ENCODE measurements around the gene DDRGK1.

DDRGK1 gene

DNA sequence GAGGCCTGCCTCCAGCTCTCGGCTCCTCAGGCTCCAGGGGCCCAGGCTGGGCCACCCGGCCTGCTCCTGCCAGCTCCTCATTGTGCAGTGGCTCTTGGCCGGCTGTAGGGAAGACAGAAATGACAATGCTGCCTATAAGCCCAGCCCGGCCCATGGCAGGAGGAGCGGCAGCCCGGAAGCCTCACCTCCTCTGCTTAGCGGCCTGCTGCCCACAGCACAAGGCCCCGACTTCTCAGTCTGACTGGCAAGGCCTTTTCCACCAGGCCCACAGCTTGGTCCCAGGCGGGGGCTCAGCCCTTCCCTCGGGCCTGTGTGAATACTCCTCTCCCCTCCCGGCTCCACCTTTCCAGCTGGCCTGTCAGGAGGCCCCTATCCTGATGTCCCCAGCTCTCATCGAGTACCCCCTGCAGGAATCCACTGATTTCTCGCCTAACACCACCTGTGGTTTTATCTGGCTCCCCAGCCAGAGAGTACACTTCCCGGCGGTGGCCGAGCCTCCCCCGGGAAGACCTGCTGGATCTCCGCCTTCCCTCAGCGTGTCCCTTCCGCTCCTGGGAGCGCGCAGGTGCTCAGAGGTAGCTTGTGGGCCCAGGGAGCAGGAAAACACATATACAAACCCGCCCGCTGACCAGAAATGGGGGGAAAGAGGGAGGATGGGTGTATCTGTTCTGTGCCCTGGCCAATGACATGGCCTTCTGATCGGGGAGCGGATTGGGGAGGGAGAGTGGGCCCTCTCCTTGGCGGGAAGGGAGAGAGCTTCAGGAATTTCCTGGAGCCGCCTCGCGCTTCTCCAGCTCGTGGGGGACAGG is 963 bp downstream of the DDRGK1 start:
- DNase-seq (ENCODE audit: low read depth) = no peak
- H3K4me3 ChIP-seq (replicated peaks; ENCODE audit: low read depth, low read length) = peak overlapping the region; percentile 95
- TF ChIP-seq, protein P1, sequence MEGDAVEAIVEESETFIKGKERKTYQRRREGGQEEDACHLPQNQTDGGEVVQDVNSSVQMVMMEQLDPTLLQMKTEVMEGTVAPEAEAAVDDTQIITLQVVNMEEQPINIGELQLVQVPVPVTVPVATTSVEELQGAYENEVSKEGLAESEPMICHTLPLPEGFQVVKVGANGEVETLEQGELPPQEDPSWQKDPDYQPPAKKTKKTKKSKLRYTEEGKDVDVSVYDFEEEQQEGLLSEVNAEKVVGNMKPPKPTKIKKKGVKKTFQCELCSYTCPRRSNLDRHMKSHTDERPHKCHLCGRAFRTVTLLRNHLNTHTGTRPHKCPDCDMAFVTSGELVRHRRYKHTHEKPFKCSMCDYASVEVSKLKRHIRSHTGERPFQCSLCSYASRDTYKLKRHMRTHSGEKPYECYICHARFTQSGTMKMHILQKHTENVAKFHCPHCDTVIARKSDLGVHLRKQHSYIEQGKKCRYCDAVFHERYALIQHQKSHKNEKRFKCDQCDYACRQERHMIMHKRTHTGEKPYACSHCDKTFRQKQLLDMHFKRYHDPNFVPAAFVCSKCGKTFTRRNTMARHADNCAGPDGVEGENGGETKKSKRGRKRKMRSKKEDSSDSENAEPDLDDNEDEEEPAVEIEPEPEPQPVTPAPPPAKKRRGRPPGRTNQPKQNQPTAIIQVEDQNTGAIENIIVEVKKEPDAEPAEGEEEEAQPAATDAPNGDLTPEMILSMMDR (IDR thresholded peaks at IDR 0.05; ENCODE audit: low read length, missing control alignments) = no peak

DNA sequence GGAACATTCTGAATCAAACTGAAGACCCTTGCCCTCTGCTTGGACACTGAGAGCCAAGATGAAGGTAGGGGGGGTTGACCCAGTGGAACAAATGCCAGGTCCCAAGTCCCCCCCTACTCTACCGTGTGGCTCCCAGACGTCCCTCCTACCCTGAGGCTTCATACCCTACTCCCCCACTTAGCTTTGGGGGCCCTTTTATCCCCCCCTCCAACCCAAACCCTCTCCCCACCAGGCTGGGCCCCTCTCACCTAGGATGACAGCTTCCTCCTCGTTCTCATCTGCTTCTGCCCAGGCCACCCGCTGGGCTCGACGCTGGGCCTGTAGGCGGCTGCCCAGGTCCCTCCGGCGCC is 1.5 kb downstream of the DDRGK1 start:
- no peak for DNase-seq (ENCODE audit: low read depth)
- TF ChIP-seq, protein P1 (IDR thresholded peaks at IDR 0.05; ENCODE audit: low read length, missing control alignments) = no peak
- H3K4me3 ChIP-seq (replicated peaks; ENCODE audit: low read depth, low read length) = peak overlapping the region; percentile 95

DNA sequence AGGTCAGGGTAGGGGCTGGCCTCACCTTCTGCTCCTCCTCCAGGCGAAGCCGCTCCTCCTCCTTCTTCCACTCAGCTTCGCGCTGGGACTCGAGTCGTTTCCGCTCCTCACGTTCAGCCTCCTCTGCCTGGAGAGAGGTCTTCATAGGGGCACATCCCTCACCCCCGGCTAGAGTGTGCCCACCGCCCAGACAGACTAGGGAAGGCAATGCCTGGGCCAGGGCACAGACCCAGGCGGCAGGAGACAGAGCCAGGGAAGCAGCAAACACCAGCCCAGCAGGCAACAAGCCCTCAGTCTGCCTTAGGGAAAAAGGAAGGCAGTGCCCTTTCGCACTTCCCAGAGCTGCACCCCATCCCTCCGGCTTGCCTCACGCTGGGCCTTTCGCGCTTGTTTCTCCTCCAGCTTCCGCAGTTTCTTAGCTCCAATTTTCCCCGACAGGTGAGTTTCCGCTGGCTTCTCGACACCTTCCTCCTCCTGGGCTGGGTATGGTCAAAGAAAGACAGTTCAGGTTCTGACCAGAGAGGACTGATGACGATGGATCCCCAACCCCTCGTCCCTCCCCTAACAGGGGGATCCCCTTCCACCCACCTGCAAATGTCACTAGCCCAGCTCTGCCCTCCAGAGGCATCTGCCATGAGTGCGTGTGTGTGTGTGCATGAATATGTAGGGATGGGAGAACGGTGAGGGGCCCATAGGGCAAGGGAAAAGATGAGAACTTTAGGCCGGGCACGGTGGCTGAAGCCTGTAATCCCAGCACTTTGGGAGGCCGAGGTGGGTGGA is 4.3 kb downstream of the DDRGK1 start:
- TF ChIP-seq, protein P1 (IDR thresholded peaks at IDR 0.05; ENCODE audit: low read length, missing control alignments) = no peak
- H3K4me3 ChIP-seq (replicated peaks; ENCODE audit: low read depth, low read length) = no peak overlapping the region
- no peak for DNase-seq (ENCODE audit: low read depth)

DNA sequence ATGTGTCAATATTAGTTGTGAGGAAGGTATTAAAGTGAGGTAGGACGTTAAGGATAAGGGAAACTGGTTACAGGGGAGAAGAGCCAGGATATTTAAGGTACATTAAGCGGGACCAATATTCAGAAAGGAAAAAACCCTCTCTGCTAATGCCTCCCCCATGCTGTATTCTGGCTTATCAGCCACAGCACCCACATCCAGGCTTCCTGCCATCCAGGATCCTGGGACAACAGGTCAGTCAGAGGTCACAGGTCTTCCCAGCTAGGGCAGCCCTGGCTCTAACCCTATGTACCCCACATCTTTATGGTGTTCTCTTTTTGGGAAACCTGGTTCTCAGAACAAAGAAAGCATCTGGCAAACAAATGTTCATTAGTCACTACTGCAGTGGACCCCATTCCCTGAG is 5.3 kb downstream of the DDRGK1 start:
- no peak overlapping the region for H3K4me3 ChIP-seq (replicated peaks; ENCODE audit: low read depth, low read length)
- TF ChIP-seq, protein P1 (IDR thresholded peaks at IDR 0.05; ENCODE audit: low read length, missing control alignments) = no peak
- DNase-seq (ENCODE audit: low read depth) = no peak

DNA sequence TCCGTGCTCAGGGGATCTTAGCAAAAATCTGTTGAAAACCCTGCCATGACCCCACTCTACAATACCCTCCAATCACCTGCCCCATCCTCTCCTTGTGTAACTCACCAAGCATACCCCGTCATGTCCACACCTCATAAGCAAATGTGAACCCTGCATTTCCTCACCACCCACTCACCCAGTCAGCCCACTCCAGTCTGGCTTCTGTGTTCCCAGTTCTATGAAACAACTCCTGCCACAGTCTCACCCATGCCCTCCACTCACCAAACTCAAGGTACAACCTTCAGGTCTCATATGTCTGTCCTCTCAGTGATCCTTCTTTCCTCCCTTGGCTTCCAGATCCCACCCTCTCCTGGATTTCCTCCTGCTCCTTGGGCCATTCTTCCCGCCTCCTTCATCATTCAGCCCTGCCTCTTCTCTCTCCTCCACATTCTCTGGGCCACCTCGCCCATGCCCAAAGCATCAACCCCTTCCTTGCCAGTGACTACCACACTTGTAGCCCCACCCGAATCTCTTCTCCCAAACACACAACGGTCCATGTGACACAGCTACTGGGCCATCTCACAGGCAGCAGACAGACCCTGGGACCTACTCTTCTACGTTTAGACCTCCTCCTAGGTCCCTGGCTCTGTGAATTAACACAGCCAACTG is 8.8 kb downstream of the DDRGK1 start:
- no peak for DNase-seq (ENCODE audit: low read depth)
- H3K4me3 ChIP-seq (replicated peaks; ENCODE audit: low read depth, low read length) = no peak overlapping the region
- TF ChIP-seq, protein P1 (IDR thresholded peaks at IDR 0.05; ENCODE audit: low read length, missing control alignments) = no peak

DNA sequence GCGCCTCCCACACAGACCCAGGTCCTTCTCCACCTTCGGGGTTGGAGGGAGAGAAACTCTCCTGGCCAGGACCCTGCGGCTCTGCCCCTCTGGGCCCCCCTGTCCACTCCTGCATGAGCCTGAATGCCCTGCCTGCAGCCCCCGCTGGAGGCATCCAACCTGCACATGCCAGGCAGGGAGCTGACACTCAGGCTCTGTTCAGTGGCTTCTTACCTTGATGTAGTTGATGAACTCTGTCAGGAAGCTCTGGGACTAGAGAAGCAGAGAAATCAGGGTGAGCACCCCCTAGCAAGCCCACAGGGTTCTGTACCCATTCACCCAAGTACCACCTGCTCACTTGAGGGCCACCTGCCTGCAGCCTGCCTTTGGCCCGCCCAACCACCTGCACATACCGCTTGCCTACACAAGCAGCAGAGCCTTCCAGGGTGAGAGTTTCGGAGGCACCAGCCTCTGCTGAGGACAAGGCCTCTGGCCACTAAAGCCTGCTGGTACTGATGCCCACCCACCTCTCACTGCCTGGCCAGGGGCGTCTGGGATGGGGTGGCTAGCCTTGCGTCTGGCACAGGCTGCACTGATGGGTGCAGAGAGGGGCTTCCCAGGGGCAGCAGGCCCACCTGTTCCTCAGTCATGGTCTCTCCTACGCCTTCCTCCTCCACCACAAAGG is 9.7 kb downstream of the DDRGK1 start:
- DNase-seq (ENCODE audit: low read depth) = no peak
- no peak overlapping the region for H3K4me3 ChIP-seq (replicated peaks; ENCODE audit: low read depth, low read length)
- TF ChIP-seq, protein P1 (IDR thresholded peaks at IDR 0.05; ENCODE audit: low read length, missing control alignments) = no peak
